RWPE2 (cell line): Measurements from ENCODE around the gene RALB.
"Not testable (repeated sequence)": the region's sequence is repeated elsewhere in the genome, so short reads cannot be mapped to it uniquely, and the experiment has no call there.

Source experiments
- ATAC-seq: fragments of 200-7000 bp; cut with Tn5 transposase; 3 replicates; pipeline ENCODE4 v1.9.1; 2021; ENCODE audit warnings: low read depth
- DNase-seq: peaks from one replicate; pipeline ENCODE4 v3.0.0-alpha.2; 2020; ENCODE audit warnings: low spot score
- H3K27ac ChIP-seq: fragments of 450-650 bp; 2 replicates; pipeline ENCODE4 v1.5.1; 2017; ENCODE audit warnings: mild to moderate bottlenecking; ENCODE audit not compliant: poor library complexity, severe bottlenecking
- H3K27me3 ChIP-seq: fragments of 250-450 bp; sonication (Bioruptor Pico); 2 replicates; pipeline ENCODE4 v1.5.1; 2021; ENCODE audit warnings: mild to moderate bottlenecking, moderate library complexity; ENCODE audit not compliant: insufficient read depth, poor library complexity, severe bottlenecking
- H3K36me3 ChIP-seq: fragments of 250-450 bp; sonication (Bioruptor Pico); 2 replicates; pipeline ENCODE4 v1.5.1; 2020; ENCODE audit warnings: low read depth, mild to moderate bottlenecking, moderate library complexity
- H3K4me1 ChIP-seq: fragments of 250-450 bp; sonication (Bioruptor Pico); 2 replicates; pipeline ENCODE4 v1.5.1; 2021; ENCODE audit warnings: mild to moderate bottlenecking, moderate library complexity; ENCODE audit not compliant: insufficient read depth, poor library complexity, severe bottlenecking
- H3K4me3 ChIP-seq: fragments of 250-450 bp; sonication (Bioruptor Pico); 2 replicates; pipeline ENCODE4 v1.5.1; 2021; ENCODE audit warnings: mild to moderate bottlenecking, moderate library complexity; ENCODE audit not compliant: severe bottlenecking
- H3K9me3 ChIP-seq: fragments of 250-450 bp; sonication (Bioruptor Pico); 2 replicates; pipeline ENCODE4 v1.5.1; 2021; ENCODE audit warnings: mild to moderate bottlenecking, moderate library complexity; ENCODE audit not compliant: severe bottlenecking
- CTCF ChIP-seq: fragments of 450-650 bp; IDR thresholded peaks from one replicate; pipeline ENCODE4 v1.5.1; 2017; ENCODE audit warnings: mild to moderate bottlenecking, moderate library complexity; ENCODE audit not compliant: poor library complexity, severe bottlenecking

RALB gene

GRCh38 chr2:120307482-120307881 lies 54.8 kb downstream of the RALB start:
- no peak overlapping the region for H3K27ac ChIP-seq
- H3K36me3 ChIP-seq: no peaks in the 10 kb centered on the region
- H3K27me3 ChIP-seq: no peaks in the 10 kb centered on the region
- no peak for TF ChIP-seq CTCF
- H3K4me3 ChIP-seq: no peak overlapping the region
- no peak for DNase-seq
- no peaks in the 10 kb centered on the region for H3K9me3 ChIP-seq
- no peaks in the 10 kb centered on the region for H3K4me1 ChIP-seq
- no peak for ATAC-seq

- DNase-seq: no peak
- Histone ChIP-seq H3K36me3 (no peaks in the 10 kb centered on the region), H3K4me3 (no peak overlapping the region), H3K9me3 (no peaks in the 10 kb centered on the region), H3K4me1 (no peaks in the 10 kb centered on the region), H3K27me3 (no peaks in the 10 kb centered on the region), H3K27ac (no peak overlapping the region)
- no peak for TF ChIP-seq CTCF
- ATAC-seq: no peak
These were observed 55.6 kb downstream of the RALB start for GRCh38 chr2:120308038-120308910.

GRCh38 chr2:120310136-120310535 lies 57.5 kb downstream of the RALB start:
- no peaks in the 10 kb centered on the region for H3K4me1 ChIP-seq

GRCh38 chr2:120310841-120311240 lies 58.2 kb downstream of the RALB start:
- not testable (repeated sequence) for H3K4me3 ChIP-seq, H3K27me3 ChIP-seq, H3K27ac ChIP-seq, H3K4me1 ChIP-seq, H3K9me3 ChIP-seq, H3K36me3 ChIP-seq, DNase-seq, ATAC-seq

More at GRCh38 chr2:120310136-120310535, 57.5 kb downstream of the RALB start:
- H3K4me3 ChIP-seq: no peak overlapping the region
- DNase-seq (no peak), ATAC-seq (no peak)
- H3K9me3 ChIP-seq: no peaks in the 10 kb centered on the region
- no peak overlapping the region for H3K27ac ChIP-seq
- no peak for TF ChIP-seq CTCF
- no peaks in the 10 kb centered on the region for H3K36me3 ChIP-seq
- no peaks in the 10 kb centered on the region for H3K27me3 ChIP-seq

GRCh38 chr2:120312076-120312475 lies 59.4 kb downstream of the RALB start:
- Histone ChIP-seq H3K27me3 (no peaks in the 10 kb centered on the region), H3K9me3 (no peaks in the 10 kb centered on the region), H3K27ac (no peak overlapping the region)

More at GRCh38 chr2:120312076-120312475, 59.4 kb downstream of the RALB start:
- Histone ChIP-seq H3K4me1 (no peaks in the 10 kb centered on the region), H3K4me3 (no peak overlapping the region), H3K36me3 (no peaks in the 10 kb centered on the region)
- DNase-seq (no peak), ATAC-seq (no peak)
- no peak for TF ChIP-seq CTCF
